Gastroesophageal sphincter (tissue), 3 donors: ENCODE results near the gene GJA9.

Experiments used
- CTCF ChIP-seq, 4 experiments: fragments of 200-600 bp in 2 of 4; fragments of 450-650 bp in 2 of 4; sonication (generic) in 1 of 4; IDR thresholded peaks; one replicate each; pipeline ENCODE4 v1.5.1; 2017 to 2019; ENCODE audit warnings: antibody characterized with exemption in 4 of 4, mild to moderate bottlenecking in 2 of 4, moderate library complexity in 2 of 4
- EP300 ChIP-seq: sonication (generic); formaldehyde crosslinking; IDR thresholded peaks from one replicate; pipeline ENCODE4 v1.6.1; 2017; ENCODE audit warnings: antibody characterized with exemption, mild to moderate bottlenecking
- POLR2A ChIP-seq, 2 donors: fragments of 450-650 bp; IDR thresholded peaks; one replicate each; pipeline ENCODE4 v1.6.1; 2017; ENCODE audit warnings: antibody characterized with exemption in 2 of 2, mild to moderate bottlenecking in 2 of 2, moderate library complexity in 1 of 2
- POLR2AphosphoS5 ChIP-seq: sonication (generic); formaldehyde crosslinking; IDR thresholded peaks from one replicate; pipeline ENCODE4 v1.6.1; 2017; ENCODE audit warnings: antibody characterized with exemption

- TF ChIP-seq CTCF (IDR thresholded peaks at IDR 0.05) (no peak), EP300 (no peak), POLR2A (IDR thresholded peaks at IDR 0.05) (no peak), POLR2AphosphoS5 (no peak)
Measured at GRCh38 chr1:38918568-38918967, 37.2 kb upstream of the GJA9 start.
